GM21526 (cell line): ENCODE measurements around the gene KMT2A.

Experiments used
- ATAC-seq: cut with Tn5 transposase; IDR thresholded peaks from one replicate; pipeline ENCODE4 v1.9.1; 2021; ENCODE audit warnings: moderate library complexity; ENCODE audit not compliant: unreplicated experiment, low FRiP score

Gene KMT2A

DNA sequence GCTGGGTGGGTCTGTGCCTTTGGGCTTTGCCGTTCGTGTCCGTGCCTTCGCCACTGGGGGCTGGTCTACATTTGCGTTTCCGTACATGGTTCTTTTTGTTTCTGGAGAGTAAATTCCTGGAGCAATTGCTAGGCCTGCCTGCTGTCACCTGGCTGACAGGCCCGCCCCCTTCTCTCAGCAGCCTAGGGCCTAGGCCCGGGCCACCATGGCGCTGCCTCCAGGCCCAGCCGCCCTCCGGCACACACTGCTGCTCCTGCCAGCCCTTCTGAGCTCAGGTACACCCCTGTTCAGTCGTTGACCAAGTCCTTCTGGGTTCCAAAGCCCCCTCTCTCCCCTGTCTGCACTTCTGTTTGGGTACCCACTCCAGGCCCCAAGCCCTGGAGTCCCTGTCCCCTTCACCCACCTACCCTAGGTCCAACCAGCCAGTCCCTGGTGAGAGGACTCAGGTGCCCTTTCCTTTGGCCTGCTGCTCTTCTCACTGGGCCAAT, 95.3 kb downstream of the KMT2A start:
- ATAC-seq = no peak

DNA sequence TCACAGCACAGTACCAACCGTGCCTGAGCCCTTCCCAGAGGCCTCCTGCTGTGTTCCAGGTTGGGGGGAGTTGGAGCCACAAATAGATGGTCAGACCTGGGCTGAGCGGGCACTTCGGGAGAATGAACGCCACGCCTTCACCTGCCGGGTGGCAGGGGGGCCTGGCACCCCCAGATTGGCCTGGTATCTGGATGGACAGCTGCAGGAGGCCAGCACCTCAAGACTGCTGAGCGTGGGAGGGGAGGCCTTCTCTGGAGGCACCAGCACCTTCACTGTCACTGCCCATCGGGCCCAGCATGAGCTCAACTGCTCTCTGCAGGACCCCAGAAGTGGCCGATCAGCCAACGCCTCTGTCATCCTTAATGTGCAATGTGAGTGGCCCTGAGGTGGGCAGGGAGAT, 95.8 kb downstream of the KMT2A start:
- no peak for ATAC-seq

DNA sequence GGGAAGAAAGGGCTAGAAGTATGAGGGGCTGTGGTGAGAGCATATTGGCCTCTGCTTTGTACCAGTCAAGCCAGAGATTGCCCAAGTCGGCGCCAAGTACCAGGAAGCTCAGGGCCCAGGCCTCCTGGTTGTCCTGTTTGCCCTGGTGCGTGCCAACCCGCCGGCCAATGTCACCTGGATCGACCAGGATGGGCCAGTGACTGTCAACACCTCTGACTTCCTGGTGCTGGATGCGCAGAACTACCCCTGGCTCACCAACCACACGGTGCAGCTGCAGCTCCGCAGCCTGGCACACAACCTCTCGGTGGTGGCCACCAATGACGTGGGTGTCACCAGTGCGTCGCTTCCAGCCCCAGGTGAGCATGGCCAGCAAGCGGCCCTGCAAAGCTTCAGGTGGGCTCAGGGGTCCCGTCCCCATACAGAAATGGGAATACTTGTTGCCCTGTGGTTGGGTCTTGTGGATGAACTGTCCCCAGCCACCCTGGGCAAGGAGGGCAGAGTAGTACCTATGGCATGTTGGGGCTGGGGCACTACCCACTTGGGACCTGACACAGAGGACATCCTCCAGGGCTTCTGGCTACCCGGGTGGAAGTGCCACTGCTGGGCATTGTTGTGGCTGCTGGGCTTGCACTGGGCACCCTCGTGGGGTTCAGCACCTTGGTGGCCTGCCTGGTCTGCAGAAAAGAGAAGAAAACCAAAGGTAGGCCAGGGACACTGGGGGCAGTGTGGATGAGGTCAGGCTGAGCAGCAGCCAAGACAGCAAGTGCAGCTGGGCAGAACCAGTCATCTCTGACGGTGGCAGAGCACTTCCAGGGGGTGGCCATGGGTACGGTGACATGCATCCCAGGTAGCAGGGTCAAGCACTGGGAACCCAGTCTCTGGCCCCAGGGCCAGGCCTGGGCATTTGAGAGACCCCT, 96.8 kb downstream of the KMT2A start:
- no peak for ATAC-seq

DNA sequence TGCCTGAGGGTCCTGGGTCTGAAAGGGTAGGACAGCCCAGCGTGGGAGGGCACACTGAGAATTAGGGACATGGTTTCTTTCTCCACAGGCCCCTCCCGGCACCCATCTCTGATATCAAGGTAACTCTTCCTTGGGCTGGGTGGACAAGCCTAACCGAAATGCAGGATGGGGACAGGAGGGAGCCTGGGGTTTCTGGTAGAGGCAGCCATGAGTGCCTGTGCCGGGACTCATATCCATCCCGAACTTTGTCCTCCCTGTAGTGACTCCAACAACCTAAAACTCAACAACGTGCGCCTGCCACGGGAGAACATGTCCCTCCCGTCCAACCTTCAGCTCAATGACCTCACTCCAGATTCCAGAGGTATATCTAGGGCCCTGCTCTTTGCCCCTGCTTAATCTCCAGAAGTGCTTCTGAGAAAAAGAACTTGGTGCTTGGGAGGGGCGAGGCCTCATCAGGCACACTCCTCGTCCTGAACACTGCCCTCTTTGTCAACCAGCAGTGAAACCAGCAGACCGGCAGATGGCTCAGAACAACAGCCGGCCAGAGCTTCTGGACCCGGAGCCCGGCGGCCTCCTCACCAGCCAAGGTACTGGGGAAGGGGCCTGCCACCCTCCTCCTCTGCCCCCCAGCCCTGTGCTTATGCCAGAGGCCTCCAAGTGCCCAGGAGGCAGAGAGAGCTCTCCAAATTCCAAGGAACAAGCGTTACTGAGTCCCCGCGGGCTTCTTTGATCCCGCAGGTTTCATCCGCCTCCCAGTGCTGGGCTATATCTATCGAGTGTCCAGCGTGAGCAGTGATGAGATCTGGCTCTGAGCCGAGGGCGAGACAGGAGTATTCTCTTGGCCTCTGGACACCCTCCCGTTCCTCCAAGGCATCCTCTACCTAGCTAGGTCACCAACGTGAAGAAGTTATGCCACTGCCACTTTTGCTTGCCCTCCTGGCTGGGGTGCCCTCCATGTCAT, 97.8 kb downstream of the KMT2A start:
- ATAC-seq = no peak

DNA sequence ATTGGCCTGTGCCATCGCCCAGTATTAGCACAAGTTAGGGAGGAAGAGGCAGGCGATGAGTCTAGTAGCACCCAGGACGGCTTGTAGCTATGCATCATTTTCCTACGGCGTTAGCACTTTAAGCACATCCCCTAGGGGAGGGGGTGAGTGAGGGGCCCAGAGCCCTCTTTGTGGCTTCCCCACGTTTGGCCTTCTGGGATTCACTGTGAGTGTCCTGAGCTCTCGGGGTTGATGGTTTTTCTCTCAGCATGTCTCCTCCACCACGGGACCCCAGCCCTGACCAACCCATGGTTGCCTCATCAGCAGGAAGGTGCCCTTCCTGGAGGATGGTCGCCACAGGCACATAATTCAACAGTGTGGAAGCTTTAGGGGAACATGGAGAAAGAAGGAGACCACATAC, 99.0 kb downstream of the KMT2A start:
- ATAC-seq = no peak

DNA sequence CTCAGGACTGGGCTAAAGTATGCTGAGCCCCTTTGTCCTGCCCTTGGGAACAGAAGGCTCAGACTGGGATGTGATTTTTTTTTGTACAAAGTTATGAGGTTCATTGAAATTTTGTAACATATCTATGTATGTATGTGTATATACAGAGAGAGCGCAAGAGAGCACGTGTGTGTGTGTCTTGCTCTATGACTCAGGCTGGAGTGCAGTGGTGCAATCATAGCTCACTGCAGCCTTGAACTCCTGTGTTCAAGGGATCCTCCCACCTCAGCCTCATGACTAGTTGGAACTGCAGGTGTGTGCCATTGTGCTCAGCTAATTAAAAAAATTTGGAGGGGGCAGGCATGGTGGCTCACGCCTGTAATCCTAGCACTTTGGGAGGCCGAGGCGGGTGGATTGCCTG, 100.4 kb downstream of the KMT2A start:
- ATAC-seq = no peak

DNA sequence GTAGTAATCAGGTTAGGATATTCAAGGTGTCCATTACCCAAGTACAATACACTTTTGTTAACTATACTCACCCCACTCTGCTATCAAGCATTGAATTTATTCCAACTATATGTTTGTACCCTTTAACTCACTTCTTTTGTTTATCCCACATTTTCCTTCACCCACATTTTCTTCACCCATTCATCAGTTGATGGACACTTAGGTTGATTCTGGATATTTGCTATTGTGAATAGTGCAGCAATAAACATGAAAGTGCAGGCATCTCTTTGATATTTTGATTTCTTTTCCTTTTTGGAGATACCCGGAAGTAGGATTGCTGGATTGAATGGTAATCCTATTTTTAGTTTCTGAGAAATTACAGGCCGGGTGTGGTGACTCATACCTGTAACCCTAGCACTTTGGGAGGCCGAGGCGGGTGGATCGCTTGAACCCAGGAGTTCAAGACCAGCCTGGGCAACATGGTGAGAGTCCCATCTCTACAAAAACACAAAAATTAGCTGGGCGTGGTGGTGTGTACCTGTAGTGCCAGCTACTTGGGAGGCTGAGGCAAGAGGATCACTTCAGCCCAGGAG, 101.2 kb downstream of the KMT2A start:
- no peak for ATAC-seq

DNA sequence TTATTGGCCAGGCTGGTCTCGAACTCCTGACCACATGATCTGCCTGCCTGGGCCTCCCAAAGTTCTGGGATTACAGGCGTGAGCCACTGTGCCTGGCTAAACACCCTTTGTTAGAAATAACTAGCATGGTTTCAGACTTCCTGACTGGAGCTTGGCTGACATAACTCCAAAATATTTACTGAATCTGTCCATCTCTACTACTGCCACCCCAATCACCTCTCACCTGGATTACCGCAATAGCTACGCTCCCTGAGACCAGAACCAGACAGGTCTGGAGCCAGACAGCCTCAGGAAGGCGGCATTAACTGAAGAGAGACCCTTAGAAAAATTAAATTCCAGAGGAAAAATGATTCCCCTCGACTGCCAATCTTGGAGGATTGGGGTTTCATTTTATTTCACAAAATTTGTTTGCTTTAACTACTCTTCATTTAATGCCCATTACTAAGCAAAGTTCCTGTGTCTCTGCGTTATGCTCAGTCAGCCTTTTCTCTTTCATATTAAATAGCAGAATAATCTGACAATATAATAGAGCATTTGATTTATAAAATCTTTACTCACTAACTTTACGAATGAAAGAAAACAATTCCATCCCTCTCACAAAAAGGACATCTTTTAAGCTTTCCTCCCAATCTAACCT, 107.8 kb downstream of the KMT2A start:
- no peak for ATAC-seq

DNA sequence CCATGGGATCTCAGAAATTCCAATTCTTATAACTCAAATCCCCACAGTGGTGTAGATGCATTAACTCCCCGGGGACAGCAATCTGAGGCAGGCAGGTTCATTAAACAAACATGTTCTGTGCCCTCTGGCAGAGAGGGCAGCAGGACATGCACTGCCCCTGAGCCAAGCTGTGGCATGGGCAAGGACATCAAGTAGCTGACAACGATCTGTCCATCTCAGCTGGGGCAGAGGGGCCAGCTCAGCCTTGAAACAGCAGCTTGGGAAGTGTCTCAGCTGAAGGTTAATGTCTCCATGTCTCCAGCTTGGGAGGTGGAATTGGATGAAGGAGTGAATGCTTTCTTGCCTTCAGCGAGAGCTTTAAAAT, 108.3 kb downstream of the KMT2A start:
- ATAC-seq = no peak

DNA sequence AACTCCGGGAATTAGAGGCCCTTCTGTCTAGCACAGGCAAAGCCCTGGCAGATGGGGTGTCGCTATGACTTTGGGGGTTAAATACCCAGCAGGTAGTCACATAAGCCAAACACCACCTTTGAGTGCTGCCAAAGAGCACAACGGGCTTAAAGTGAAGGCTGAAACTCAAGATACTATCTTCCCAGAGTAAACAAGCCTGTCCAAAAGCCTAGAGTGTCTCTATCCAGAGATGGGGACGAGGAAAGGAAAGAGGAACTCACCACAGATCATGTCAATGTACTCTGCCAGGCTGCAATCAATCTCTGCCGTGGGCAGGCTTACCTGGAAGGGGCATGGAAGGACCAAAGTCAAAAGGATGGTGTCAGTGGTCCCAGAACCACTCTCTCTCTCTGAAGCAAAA, 109.2 kb downstream of the KMT2A start:
- ATAC-seq = no peak

DNA sequence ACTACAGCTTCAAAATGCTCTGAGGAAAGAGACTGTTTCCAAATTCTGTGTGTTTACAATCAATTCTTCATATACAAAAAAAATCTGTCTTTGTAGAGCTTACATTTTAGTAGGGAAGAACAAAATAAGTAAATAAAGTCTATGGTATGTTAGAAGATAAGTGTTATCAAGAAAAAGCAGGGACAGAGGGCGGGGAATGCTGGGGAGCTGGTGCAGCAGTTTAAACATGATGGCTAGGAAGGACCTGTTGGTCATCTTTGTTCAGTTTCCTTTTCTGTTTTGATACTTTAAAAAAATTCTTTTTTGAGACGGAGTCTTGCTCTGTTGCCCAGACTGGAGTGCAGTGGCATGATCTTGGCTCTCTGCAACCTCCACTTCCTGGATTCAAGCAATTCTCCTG, 110.8 kb downstream of the KMT2A start:
- no peak for ATAC-seq

DNA sequence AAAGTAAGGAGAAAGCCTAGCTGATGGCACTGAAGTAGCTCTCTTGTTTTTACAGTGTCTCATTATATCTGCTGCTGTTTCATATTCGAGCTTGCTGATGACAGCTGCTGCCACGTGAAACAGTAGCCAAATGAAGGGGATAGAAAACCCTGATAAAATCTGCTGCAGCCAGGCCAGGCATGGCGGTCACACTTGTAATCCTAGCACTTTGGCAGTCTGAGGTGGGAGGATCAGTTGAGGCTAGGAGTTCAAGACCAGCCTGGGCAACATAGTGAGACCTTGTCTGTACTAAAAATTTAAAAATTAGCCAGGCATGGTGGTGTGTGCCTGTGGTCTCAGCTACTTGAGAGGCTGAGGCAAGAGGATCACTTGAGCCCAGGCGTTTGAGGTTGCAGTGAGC, 116.0 kb downstream of the KMT2A start:
- no peak for ATAC-seq

DNA sequence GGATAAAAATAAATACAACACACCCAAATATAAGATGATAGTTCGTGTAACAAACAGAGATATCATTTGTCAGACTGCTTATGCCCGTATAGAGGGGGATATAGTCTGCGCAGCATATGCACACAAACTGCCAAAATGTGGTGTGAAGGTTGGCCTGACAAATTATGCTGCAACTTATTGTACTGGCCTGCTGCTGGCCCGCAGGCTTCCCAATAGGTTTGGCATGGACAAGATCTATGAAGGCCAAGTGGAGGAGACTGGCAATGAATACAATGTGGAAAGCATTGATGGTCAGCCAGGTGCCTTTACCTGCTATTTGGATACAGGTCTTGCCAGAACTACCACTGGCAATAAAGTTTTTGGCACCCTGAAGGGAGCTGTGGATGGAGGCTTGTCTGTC, 124.5 kb downstream of the KMT2A start:
- no peak for ATAC-seq

DNA sequence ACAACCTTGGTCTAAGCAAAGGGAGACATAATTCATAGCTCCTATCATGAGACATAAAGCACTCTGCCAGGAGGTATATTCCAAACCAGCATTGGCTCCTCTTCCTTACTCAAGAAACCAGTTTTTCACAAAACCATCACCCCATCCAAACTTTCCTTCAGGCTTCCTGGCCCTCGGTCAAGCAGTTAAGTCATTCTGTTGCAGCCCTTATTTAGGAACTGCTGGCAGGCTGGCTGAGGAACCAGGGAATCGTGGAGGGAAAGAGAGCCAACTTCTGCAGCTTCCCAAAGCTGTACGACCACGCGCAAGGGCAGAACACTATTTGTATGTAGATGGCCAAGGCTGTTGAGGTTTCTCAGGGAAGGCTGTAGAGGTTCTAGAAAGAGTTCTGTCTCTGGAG, 128.8 kb downstream of the KMT2A start:
- no peak for ATAC-seq

DNA sequence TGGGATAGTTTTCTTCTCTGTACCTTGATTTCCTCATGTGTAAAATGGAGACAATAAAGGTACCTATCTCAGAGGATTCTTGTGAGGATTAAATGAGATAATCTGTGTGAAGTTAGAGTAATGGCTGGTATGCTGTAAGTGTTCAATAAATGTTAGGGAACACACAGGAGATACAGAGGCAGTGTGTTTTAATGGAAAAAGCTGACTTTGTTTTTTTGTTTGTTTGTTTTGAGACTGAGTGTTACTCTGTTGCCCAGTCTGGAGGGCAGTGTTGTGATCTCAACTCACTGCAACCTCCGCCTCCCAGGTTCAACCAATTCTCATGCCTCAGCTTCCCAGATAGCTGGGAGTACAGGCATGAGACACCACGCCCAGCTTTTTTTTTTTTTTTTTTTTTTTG, 133.4 kb downstream of the KMT2A start:
- no peak for ATAC-seq

DNA sequence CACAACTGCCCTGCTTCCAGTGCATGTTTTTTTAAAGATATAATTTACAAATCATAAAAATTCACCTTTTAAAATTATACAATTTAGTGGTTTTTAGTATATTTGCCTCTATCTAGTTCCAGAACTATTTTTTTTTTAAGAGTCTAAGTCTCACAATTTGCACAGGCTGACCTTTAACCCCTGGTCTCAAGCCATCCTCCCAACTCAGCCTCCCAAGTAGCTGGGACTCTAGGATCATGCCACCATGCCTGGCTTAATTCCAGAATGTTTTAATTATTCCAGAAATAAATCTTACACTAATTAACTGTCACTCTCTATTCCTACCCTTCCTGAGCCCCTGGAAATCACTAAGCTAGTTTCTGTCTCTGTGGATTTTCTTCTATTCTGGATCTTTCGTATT, 134.5 kb downstream of the KMT2A start:
- ATAC-seq = no peak

DNA sequence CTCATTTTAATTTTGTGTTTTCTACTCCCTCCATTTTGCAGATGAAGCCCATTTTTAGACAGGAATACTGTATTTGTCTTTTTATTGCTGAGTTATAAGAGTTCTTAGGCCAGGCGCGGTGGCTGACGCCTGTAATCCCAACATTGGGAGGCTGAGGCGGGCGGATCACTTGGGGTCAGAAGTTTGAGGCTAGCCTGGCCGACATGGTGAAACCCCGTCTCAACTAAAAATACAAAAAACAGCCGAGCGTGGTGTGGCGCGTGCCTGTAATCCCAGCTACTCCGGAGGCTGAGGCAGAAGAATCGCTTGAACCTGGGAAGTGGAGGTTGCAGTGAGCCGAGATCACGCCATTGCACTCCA, 135.4 kb downstream of the KMT2A start:
- ATAC-seq = peak; percentile 13

DNA sequence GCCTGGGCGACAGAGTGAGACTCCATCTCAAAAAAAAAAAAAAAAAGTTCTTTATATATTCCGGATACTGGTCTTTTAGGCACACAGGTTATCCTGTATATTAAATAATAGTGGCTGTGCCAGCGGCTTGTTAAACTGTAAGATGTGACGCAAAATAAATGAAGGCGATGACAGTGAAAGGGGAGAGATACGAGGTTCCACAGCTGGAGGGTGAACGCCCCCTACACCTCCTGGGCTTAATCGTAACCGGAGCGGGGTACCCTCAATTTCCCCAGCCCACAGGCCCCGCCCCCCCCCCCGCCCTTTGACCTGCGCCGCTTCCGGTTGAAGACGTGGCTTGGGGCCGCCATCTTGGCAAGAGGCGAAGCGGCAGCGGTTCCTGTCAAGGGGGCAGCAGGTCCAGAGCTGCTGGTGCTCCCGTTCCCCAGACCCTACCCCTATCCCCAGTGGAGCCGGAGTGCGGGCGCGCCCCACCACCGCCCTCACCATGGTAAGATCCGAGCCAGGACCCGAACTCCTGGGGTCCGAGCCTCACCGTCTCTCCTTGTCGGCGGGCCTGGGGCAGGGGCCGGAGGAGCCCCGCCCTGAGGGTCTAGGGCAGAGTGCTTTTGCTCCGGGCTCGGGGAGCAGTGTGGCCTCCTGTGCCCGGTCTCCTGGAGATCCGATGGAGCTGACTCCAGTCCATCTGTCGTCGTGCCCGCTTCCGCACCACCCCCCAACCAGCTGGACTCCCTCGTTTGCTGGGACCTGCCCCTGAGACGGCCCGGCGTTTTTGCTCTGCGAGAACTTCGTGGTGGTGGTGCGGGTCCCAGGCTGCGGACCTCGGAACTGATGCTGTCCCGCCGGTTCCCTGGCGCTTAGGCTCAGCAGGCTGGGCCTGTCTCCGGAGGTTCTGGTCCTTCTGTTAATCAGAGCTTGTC, 136.0 kb downstream of the KMT2A start, which contains the start of gene ARCN1:
TSS of gene ARCN1 (plus strand) at position 349 of the 920 bp plus-strand sequence. CDS start at position 488, 139 bp downstream.
- peak; percentile 61 for ATAC-seq

DNA sequence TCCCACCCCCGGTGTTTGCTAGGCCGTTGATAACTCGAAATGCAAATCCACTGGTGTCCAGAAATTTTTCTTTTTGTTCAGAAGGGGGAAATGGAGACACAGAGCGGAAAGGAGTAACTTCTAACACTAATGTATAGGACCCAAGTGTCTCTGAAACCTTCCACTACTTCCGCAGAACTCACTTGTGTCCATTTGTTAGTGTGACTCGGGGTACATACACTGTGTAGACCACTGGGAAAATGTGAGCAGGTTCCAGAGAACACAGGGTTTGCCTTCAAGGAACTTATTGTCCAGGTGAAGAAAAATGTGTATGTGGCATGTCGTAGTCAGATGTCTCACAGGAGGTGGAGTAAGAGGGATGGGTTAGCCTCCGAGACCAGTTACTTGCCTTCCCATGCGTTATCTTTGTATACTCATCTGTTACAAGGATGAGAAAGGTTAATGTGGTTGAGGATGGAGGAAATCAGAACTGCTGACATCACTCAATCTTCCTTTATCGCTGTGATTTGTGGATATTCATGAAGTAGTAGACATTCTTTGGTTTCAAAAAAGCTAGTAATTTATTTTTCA, 136.8 kb downstream of the KMT2A start:
- no peak for ATAC-seq
